GM12878 (cell line): ENCODE results near the gene RIN1. TPM values are rescaled to one million over a fixed set of nuclear protein-coding genes. Genes with fewer than 3 reads are reported as not detected.

Source experiments
- ATAC-seq: fragments of 200-7000 bp; cut with Tn5 transposase; 3 replicates; pipeline ENCODE4 v1.9.1; 2020; ENCODE audit warnings: mild to moderate bottlenecking, moderate library complexity
- BruUV-seq: library from RNA; stranded (reverse); fragments of 400-500 nt; replicated peaks from 2 replicates; lab custom pipeline; 2021; lab: Mats Ljungman, UMichigan
- CTCF ChIA-PET: fragments of 300-600 bp; sonication (Branson Sonifier 250); formaldehyde crosslinking; extraction: SDS; loops from one replicate; lab custom pipeline; 2021; ENCODE audit warnings: inconsistent platforms; lab: Yijun Ruan, JAX
- POLR2A ChIA-PET: fragments of 350-600 bp; formaldehyde crosslinking; extraction: SDS; loops from one replicate; lab custom pipeline; 2021; ENCODE audit warnings: inconsistent platforms; lab: Charles Lee
- RAD21 ChIA-PET: fragments of 300-600 bp; sonication (Branson Sonifier 250); formaldehyde crosslinking; loops from one replicate; lab custom pipeline; 2023; ENCODE audit warnings: antibody characterized with exemption; ENCODE audit not compliant: unreplicated experiment; lab: Charles Lee
- SMC1A ChIA-PET: fragments of 300-600 bp; sonication (Branson Sonifier 250); formaldehyde crosslinking; loops from one replicate; lab custom pipeline; 2023; ENCODE audit not compliant: unreplicated experiment, uncharacterized antibody; lab: Charles Lee
- DNase-seq: peaks from one replicate; pipeline ENCODE4 v3.0.0-alpha.2; 2011; ENCODE audit warnings: low read depth, low spot score
- FAIRE-seq: peaks from 3 replicates; lab custom pipeline; 2011; peaks lifted over from hg19 to GRCh38; lab: Jason Lieb, UNC
- H2AFZ ChIP-seq: 2 replicates; pipeline ENCODE4 v1.6.0; 2011; ENCODE audit warnings: low read depth, low read length, control low read depth; ENCODE audit not compliant: control insufficient read depth
- H3K27ac ChIP-seq: 2 replicates; pipeline ENCODE4 v1.5.1; 2011; ENCODE audit warnings: control low read depth; ENCODE audit not compliant: control insufficient read depth, insufficient read depth
- H3K27me3 ChIP-seq, 2 experiments: replicated peaks in 1 of 2; 2 replicates each; pipeline versions ENCODE4 v1.6.0 to v1.6.1; 2011; ENCODE audit warnings: low read length in 1 of 2; ENCODE audit not compliant: control insufficient read depth in 2 of 2, insufficient read depth in 2 of 2
- H3K36me3 ChIP-seq, 2 experiments: 2 replicates each; pipeline ENCODE4 v1.5.1; 2011; ENCODE audit warnings: low read length in 1 of 2; ENCODE audit not compliant: control insufficient read depth in 2 of 2, insufficient read depth in 2 of 2
- H3K4me1 ChIP-seq: 2 replicates; pipeline ENCODE4 v1.6.1; 2011; ENCODE audit warnings: mild to moderate bottlenecking, low read length, moderate library complexity, mixed read lengths; ENCODE audit not compliant: control insufficient read depth, insufficient read depth
- H3K4me2 ChIP-seq: 2 replicates; pipeline ENCODE4 v1.6.0; 2011; ENCODE audit warnings: control low read depth; ENCODE audit not compliant: control insufficient read depth, insufficient read depth
- H3K4me3 ChIP-seq: fragments of 200-600 bp; sonication (generic); 2 replicates; pipeline ENCODE4 v1.5.1; 2016
- H3K79me2 ChIP-seq: 2 replicates; pipeline ENCODE4 v1.6.0; 2011; ENCODE audit warnings: low read length; ENCODE audit not compliant: control insufficient read depth, insufficient read depth
- H3K9ac ChIP-seq: 2 replicates; pipeline ENCODE4 v1.8.0; 2011; ENCODE audit warnings: low read length, control low read depth, mixed read lengths; ENCODE audit not compliant: control insufficient read depth, insufficient read depth
- H3K9me3 ChIP-seq: replicated peaks from 3 replicates; pipeline ENCODE4 v1.5.1; 2011; ENCODE audit warnings: mild to moderate bottlenecking, low read length; ENCODE audit not compliant: control insufficient read depth, insufficient read depth
- H4K20me1 ChIP-seq: 2 replicates; pipeline ENCODE4 v1.6.0; 2011; ENCODE audit not compliant: control insufficient read depth, insufficient read depth
- ASH2L ChIP-seq: fragments of 300-600, 200-600 bp; sonication (generic); IDR thresholded peaks from 2 replicates; pipeline ENCODE4 v1.6.1; 2017; ENCODE audit warnings: low read depth, mild to moderate bottlenecking, borderline replicate concordance
- ATF7 ChIP-seq: fragments of 450-650 bp; IDR thresholded peaks from 2 replicates; pipeline ENCODE4 v1.6.1; 2016; ENCODE audit warnings: low read depth, mild to moderate bottlenecking
- BACH1 ChIP-seq: fragments of 450-650 bp; IDR thresholded peaks from 2 replicates; pipeline ENCODE4 v1.6.1; 2017; ENCODE audit warnings: mild to moderate bottlenecking, borderline replicate concordance
- BRCA1 ChIP-seq: IDR thresholded peaks from 2 replicates; pipeline ENCODE4 v1.6.1; 2011; ENCODE audit warnings: low read depth, low read length, improper control_type of control experiment
- EED ChIP-seq: sonication (generic); IDR thresholded peaks from 2 replicates; pipeline ENCODE4 v1.6.1; 2016; ENCODE audit warnings: antibody characterized with exemption, low read depth
- EGR1 ChIP-seq, 2 experiments: IDR thresholded peaks; 1 replicate in 1 of 2; 2 replicates in 1 of 2; pipeline ENCODE4 v1.6.1; 2011 to 2012; ENCODE audit warnings: low read depth in 2 of 2, low read length in 2 of 2, borderline replicate concordance in 1 of 2, mild to moderate bottlenecking in 1 of 2, moderate library complexity in 1 of 2
- HDAC6 ChIP-seq: fragments of 200-600 bp; sonication (generic); IDR thresholded peaks from one replicate; pipeline ENCODE4 v1.8.0; 2017; ENCODE audit warnings: antibody characterized with exemption; ENCODE audit not compliant: unreplicated experiment
- MTA2 ChIP-seq: fragments of 450-650 bp; IDR thresholded peaks from 2 replicates; pipeline ENCODE4 v1.6.1; 2016; ENCODE audit warnings: low read depth, mild to moderate bottlenecking, moderate library complexity
- MTA3 ChIP-seq: IDR thresholded peaks from 2 replicates; pipeline ENCODE4 v1.6.1; 2012; ENCODE audit warnings: low read length, inconsistent platforms, borderline replicate concordance
- MXI1 ChIP-seq: fragments of 150-350 bp; IDR thresholded peaks from 2 replicates; pipeline ENCODE4 v1.6.1; 2011; ENCODE audit warnings: low read depth, mild to moderate bottlenecking, inconsistent platforms, low read length, improper control_type of control experiment
- RB1 ChIP-seq: fragments of 450-650 bp; formaldehyde crosslinking; IDR thresholded peaks from 2 replicates; pipeline ENCODE4 v1.6.1; 2017; ENCODE audit warnings: mild to moderate bottlenecking, borderline replicate concordance
- SIN3A ChIP-seq: IDR thresholded peaks from 2 replicates; pipeline ENCODE4 v1.6.1; 2012; ENCODE audit warnings: low read depth, low read length, improper control_type of control experiment
- SMAD1 ChIP-seq: fragments of 450-650 bp; IDR thresholded peaks from 2 replicates; pipeline ENCODE4 v1.6.1; 2018; ENCODE audit warnings: mild to moderate bottlenecking, low read depth; ENCODE audit not compliant: partially characterized antibody
- STAT3 ChIP-seq: IDR thresholded peaks from 2 replicates; pipeline ENCODE4 v1.6.1; 2011; ENCODE audit warnings: low read depth, low read length, improper control_type of control experiment
- TCF3 ChIP-seq: IDR thresholded peaks from 2 replicates; pipeline ENCODE4 v1.6.1; 2012; ENCODE audit warnings: low read depth, mild to moderate bottlenecking, low read length, borderline replicate concordance; ENCODE audit not compliant: insufficient read depth
- ZBED1 ChIP-seq: IDR thresholded peaks from 2 replicates; pipeline ENCODE4 v1.6.1; 2016; ENCODE audit warnings: borderline replicate concordance
- ZNF274 ChIP-seq: IDR thresholded peaks from one replicate; pipeline ENCODE4 v1.8.0; 2011; ENCODE audit not compliant: insufficient read length, insufficient read depth
- WGBS: methylation state at CpG from one replicate; pipeline ENCODE4 v1.1.6; 2016; ENCODE audit warnings: low lambda C conversion rate; ENCODE audit not compliant: insufficient replicate concordance, insufficient coverage; ENCODE audit errors: missing lambda C conversion rate; 5-methylcytosine and 5-hydroxymethylcytosine counted together
- in situ Hi-C: fragments of 300-500 bp; cut with MboI; formaldehyde crosslinking; loops from 9 replicates; pipeline ENCODE4 v1.14.3; 2018; ENCODE audit warnings: mixed read lengths
- intact Hi-C: fragments of 100-400 bp; cut with micrococcal nuclease; formaldehyde crosslinking; loops from one replicate; pipeline ENCODE4 v1.14.2; 2022; ENCODE audit not compliant: unreplicated experiment
- polyA plus RNA-seq, 11 experiments: library from polyadenylated mRNA; depleted of rRNA in 4 of 11; unstranded in 6 of 11; stranded (reverse) in 5 of 11; fragments of >200 nt; fragmentation: Nextera tagmentation in 4 of 11; fragmentation: Illumina TruSeq in 1 of 11; extraction: Ambion mirVana in 4 of 11; extraction: Trizol in 1 of 11; gene quantifications; 1 replicate in 1 of 11; 2 replicates in 10 of 11; pipeline versions ENCODE4 v1.2.1 to v1.2.3, GENCODE V29; 2011 to 2016; ENCODE audit warnings: inconsistent platforms in 2 of 11, missing spikeins in 2 of 11, low read depth in 1 of 11
- total RNA-seq, 4 experiments: library from RNA; depleted of rRNA in 3 of 4; stranded (reverse); fragments of >200 nt in 3 of 4; fragmentation: Illumina TruSeq in 1 of 4; extraction: Trizol in 1 of 4; gene quantifications; 2 replicates each; pipeline versions ENCODE4 v1.2.1 to v1.2.3, GENCODE V29; 2013 to 2021
- TF ChIP-seq, protein P1 (sequence below): fragments of 450-650 bp; IDR thresholded peaks from 2 replicates; pipeline ENCODE4 v1.6.1; 2017; ENCODE audit warnings: low read depth, mild to moderate bottlenecking, moderate library complexity
- TF ChIP-seq, protein P2 (sequence below), 3 experiments: IDR thresholded peaks in 2 of 3; conservative IDR thresholded peaks in 1 of 3; 2 replicates each; pipeline ENCODE4 v1.5.1; 2011; ENCODE audit warnings: low read depth in 3 of 3, low read length in 3 of 3, mild to moderate bottlenecking in 3 of 3, control low read depth in 2 of 3, moderate library complexity in 2 of 3, inconsistent platforms in 1 of 3, mixed read lengths in 1 of 3; ENCODE audit not compliant: control insufficient read depth in 2 of 3, insufficient read depth in 1 of 3; ENCODE audit errors: extremely low read depth in 1 of 3
- TF ChIP-seq, protein P3 (sequence below): IDR thresholded peaks from 2 replicates; pipeline ENCODE4 v1.6.1; 2011; ENCODE audit warnings: borderline replicate concordance, low read depth, mild to moderate bottlenecking, moderate library complexity, mixed read lengths, low read length; ENCODE audit not compliant: insufficient read depth; ENCODE audit errors: extremely low read length

Gene RIN1
- total and polyA plus RNA-seq, 10 of the 15 experiments (the other 5 are each of a cell fraction or from before 2014, with no cell fraction given) = 0.04 to 0.69 (median 0.22) TPM; not detected in 1

DNA sequence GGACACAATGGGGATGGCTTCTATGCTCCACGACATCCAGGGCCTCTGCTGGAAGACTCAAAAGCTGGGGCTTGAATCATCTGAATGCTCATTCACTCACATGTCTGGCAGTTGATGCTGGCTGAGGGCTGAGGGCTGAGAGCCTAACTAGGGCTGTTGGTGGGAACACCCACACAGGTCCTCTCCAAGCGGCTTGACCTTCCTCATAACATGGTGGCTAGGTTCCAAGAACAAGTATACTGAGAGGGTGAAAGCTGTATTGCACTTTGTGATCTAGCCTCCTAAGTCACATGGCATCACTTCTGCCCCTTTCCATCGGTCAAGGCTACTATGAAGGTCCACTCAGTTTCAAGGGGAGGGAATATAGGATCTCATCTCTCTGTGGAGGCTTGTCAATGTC is 37.0 kb downstream of the RIN1 start:
- 38% methylated on average over 3 of the region's 3 CpGs for WGBS
- intact Hi-C loops = no loop called here
- TF ChIP-seq, protein P1, sequence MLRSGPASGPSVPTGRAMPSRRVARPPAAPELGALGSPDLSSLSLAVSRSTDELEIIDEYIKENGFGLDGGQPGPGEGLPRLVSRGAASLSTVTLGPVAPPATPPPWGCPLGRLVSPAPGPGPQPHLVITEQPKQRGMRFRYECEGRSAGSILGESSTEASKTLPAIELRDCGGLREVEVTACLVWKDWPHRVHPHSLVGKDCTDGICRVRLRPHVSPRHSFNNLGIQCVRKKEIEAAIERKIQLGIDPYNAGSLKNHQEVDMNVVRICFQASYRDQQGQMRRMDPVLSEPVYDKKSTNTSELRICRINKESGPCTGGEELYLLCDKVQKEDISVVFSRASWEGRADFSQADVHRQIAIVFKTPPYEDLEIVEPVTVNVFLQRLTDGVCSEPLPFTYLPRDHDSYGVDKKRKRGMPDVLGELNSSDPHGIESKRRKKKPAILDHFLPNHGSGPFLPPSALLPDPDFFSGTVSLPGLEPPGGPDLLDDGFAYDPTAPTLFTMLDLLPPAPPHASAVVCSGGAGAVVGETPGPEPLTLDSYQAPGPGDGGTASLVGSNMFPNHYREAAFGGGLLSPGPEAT = no peak
- TF ChIP-seq HDAC6 (no peak), EED (no peak), SMAD1 (no peak), ZBED1 (no peak), RB1 (no peak), ZNF274 (no peak), TCF3 (no peak), MTA3 (no peak), BACH1 (no peak), SIN3A (no peak), BRCA1 (no peak), ASH2L (no peak), STAT3 (no peak), MXI1 (no peak), EGR1 (IDR thresholded peaks at IDR 0.05; ENCODE audit: borderline replicate concordance in 1 of 2, low read depth in 2 of 2, low read length in 2 of 2) (no peak), MTA2 (no peak), ATF7 (no peak)
- TF ChIP-seq, protein P2, sequence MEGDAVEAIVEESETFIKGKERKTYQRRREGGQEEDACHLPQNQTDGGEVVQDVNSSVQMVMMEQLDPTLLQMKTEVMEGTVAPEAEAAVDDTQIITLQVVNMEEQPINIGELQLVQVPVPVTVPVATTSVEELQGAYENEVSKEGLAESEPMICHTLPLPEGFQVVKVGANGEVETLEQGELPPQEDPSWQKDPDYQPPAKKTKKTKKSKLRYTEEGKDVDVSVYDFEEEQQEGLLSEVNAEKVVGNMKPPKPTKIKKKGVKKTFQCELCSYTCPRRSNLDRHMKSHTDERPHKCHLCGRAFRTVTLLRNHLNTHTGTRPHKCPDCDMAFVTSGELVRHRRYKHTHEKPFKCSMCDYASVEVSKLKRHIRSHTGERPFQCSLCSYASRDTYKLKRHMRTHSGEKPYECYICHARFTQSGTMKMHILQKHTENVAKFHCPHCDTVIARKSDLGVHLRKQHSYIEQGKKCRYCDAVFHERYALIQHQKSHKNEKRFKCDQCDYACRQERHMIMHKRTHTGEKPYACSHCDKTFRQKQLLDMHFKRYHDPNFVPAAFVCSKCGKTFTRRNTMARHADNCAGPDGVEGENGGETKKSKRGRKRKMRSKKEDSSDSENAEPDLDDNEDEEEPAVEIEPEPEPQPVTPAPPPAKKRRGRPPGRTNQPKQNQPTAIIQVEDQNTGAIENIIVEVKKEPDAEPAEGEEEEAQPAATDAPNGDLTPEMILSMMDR (IDR thresholded peaks at IDR 0.05 in 2 of 3, conservative IDR thresholded peaks at IDR 0.05 in 1 of 3; ENCODE audit: control insufficient read depth in 2 of 3, extremely low read depth in 1 of 3, insufficient read depth in 1 of 3, low read depth in 3 of 3, low read length in 3 of 3) = no peak
- TF ChIP-seq, protein P3, sequence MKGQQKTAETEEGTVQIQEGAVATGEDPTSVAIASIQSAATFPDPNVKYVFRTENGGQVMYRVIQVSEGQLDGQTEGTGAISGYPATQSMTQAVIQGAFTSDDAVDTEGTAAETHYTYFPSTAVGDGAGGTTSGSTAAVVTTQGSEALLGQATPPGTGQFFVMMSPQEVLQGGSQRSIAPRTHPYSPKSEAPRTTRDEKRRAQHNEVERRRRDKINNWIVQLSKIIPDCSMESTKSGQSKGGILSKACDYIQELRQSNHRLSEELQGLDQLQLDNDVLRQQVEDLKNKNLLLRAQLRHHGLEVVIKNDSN = no peak
- Histone ChIP-seq H3K79me2 (no peaks in the 10 kb centered on the region), H3K27me3 (peaks cover 0 to 2% of the 10 kb centered on the region in 2 experiments; a peak in 1 of 4 replicates), H2AFZ (no peak overlapping the region), H3K4me3 (no peak overlapping the region), H3K36me3 (no peaks in the 10 kb centered on the region), H3K4me2 (no peak overlapping the region), H3K9me3 (no peaks in the 10 kb centered on the region), H4K20me1 (no peaks in the 10 kb centered on the region), H3K9ac (no peak overlapping the region), H3K4me1 (no peaks in the 10 kb centered on the region), H3K27ac (no peak overlapping the region)
- in situ Hi-C loops = no loop called here
- BruUV-seq = no TSS peak
- ChIA-PET SMC1A (interaction anchor here (0.6 kb wide), 1 partner anchor 415 kb away, joined by 3 read pairs; no protein-coding TSS in a partner anchor), RAD21 (no interaction called here), POLR2A (no interaction called here), CTCF (interaction anchor here (1.4 to 4.2 kb wide), 3 partner anchors 13 to 90 kb away, joined by 4 to 25 read pairs (median 7); no protein-coding TSS in a partner anchor)
- no peak for FAIRE-seq
- no peak for DNase-seq
- no peak for ATAC-seq
